Measurements from ENCODE around the gene SLC43A2. TPM values are rescaled to one million over a fixed set of nuclear protein-coding genes. Genes with fewer than 3 reads are reported as not detected.
A peak's percentile ranks its signal among the peaks of the same experiment; 100 is the strongest.
"Not testable (repeated sequence)": the region's sequence is repeated elsewhere in the genome, so short reads cannot be mapped to it uniquely, and the experiment has no call there.

SLC43A2 gene
- total RNA-seq: 9.2 TPM

- DNase-seq: peak; percentile 90
Measured at GRCh38 chr17:1627982-1628855, at the start of gene SLC43A2. SLC43A2 (minus strand) TSS chr17:1628834; CDS start chr17:1627874, 960 bp downstream.

- DNase-seq: no peak
Measured at GRCh38 chr17:1676401-1676800, 47.8 kb upstream of the SLC43A2 start.

- no peak for DNase-seq
Measured at GRCh38 chr17:1673041-1673785, 44.6 kb upstream of the SLC43A2 start.

DNA sequence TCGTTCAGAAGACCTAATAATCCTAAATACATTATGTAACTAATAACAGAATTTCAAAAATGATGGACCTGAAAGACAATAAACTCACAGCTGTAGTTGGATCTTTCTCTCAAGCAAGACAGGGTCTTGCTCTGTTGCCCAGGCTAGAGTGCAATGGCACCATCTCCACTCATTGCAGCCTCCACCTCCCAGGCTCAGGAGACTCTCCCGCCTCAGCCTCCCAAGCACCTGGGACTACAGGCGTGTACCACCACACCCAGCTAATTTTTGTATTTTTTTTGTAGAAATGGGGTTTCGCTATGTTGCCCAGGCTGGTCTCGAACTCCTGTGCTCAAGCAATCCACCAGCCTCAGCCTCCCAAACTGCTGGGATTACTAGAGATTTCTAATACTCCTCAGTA lies 35.3 kb upstream of the SLC43A2 start:
- DNase-seq: not testable (repeated sequence)

DNA sequence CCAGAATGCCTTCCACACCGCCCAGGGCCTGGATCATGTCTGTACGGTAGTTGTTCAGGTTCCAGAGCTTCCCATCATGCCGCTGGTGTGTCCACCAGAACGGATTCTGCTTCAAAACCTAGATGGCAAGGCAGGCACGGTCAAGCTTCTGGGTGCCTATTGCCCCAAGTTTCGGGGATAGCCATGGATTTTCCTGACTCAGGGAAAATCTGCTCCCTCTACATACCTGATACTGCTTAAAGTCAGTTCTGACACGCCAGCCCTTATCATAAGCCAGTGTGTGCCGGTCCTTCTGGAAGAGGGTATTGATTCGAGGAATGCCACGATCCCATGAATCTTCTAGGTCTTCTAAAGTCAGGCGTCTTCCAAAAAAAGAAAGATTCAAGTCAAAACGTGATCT lies 32.4 kb upstream of the SLC43A2 start:
- DNase-seq: no peak

GRCh38 chr17:1658100-1658499 lies 29.5 kb upstream of the SLC43A2 start:
- no peak for DNase-seq

- DNase-seq: no peak
Measured at GRCh38 chr17:1653735-1654134, 25.1 kb upstream of the SLC43A2 start.

DNA sequence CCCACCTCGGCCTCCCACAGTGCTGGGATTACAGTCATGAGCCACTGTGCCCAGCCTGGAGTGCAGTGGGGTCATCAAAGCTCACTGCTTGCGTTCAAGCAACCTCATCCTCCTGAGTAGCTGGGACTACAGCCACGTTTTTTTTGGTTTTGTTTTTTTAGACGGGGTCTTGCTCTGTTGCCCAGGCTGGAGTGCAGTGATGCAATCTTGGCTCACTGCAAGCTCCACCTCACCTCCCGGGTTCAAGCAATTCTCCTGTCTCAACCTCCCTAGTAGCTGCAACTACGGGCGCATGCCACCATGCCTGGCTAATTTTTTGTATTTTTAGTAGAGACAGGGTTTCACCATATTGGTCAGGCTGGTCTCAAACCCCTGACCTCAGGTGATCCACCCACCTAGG lies 24.2 kb upstream of the SLC43A2 start:
- DNase-seq: not testable (repeated sequence)

GRCh38 chr17:1651559-1651844 lies 22.9 kb upstream of the SLC43A2 start:
- DNase-seq: no peak

DNA sequence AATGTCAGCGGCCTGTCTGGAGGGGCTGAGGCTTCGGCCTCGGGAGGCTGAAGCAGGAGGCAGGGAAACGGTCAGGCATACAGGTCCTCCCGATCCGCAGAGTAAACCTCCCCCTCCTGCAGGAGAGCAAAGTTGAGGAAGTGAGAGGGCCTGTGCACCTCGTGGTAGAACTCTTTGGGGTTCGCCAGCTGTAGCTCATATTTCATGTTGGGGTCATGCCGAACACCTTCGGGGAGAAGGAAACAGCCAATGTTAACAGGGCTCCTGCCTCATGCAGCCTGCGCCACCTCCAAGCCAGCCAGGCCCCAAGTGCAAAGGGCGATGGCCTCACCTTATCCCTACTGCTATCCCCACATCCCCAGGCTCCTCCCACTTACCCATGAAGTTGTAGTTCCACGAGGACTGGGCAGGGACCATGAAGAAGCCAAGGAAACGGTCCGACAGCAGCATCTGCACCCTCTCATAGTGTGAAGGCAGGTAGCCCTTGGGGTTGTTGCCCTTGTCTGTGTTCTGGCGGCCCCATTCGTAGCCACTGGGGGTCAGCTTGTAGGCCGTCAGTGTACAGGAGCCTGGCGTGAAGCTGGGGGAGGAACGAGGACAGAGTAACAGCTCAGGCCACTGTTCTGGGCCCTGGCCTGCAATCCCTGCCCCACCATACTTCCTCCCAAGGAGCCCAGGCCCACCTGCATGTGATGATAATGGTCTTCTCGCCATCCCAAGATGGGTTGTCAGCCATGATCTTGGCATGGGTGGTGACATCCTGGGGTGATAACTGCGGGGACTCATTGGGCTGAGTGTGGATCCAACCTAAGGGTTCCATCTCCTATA lies 22.3 kb upstream of the SLC43A2 start:
- DNase-seq: no peak

DNA sequence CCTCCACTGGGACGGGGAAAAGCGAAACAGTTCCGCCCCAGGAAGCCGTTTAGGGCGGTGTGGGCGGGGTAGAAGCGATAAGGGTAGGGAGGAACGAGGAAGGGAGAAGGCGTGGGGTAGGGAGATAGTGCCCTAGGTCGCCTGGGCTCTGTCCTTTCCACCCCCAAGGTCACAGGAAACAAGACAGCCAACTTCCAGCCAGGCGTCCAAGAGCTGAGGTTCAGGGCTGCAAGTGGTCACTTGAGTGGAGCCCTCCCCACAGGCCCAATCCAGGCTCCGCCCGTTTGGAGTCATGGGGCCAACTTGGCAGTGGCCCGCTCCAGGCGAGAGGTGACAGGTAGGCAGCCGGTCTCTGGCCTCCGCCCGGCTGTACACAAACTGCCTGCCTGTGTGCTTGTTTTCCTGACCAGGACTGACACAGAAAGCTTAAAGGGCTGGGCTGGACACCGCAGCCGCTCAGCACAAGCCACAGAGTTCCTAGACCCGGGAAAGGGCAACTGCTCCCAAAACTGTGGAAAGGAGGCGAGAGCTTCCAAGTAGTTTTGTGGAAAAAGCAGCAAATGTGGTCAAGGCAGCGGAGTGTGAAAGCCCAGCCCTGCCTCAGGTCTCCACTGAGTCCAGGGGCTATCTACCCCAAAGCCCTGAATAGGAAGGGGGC lies 21.3 kb upstream of the SLC43A2 start, which contains the start of gene RILP:
Gene RILP (minus strand): TSS at position 23 of the 658 bp plus-strand sequence. CDS start 62 bp downstream, outside the sequence.
- peak; percentile 32 for DNase-seq

DNA sequence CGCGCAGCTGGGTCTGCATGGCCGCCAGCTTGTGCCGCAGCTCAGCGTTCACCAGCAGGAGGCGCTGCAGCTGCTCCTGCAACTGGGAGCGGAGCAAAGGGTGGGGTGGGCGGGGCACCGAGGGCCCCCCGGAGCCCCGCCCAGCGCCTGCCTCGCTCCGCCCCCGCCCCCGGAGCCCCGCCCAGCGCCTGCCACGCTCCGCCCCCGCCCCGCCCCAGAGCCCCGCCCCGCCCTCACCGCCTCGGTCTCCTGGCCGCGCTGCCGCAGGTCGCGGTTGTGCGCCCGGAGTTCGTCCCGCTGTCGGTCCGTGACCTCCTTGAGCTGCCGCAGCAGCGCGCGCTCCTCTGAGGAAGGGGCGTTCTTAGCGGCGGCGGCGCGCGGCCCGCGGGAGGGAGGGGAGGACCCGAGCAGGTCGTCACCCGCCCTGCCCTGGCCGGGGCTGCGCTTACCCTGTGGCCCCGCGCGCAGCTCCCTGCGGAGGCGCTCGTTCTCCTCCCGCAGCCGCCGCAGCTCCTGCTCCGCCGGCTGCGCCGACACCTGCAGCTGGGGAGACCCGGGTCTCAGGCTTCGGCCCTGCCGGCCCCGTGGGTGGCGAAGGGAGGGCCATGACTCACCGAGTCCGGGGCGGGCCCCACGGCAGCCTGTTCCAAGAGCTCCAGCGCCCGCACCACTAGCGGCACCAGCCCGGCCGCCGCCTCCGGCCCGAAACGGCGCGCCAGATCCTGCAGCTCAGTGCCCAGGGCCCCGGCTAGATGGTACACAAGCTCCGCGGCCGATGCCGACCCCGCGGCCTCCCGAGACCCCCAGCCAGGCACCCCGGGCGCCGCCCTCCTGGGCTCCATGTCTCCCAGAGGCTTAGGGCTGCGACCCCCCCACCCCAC lies 20.6 kb upstream of the SLC43A2 start:
- DNase-seq: peak; percentile 98

DNA sequence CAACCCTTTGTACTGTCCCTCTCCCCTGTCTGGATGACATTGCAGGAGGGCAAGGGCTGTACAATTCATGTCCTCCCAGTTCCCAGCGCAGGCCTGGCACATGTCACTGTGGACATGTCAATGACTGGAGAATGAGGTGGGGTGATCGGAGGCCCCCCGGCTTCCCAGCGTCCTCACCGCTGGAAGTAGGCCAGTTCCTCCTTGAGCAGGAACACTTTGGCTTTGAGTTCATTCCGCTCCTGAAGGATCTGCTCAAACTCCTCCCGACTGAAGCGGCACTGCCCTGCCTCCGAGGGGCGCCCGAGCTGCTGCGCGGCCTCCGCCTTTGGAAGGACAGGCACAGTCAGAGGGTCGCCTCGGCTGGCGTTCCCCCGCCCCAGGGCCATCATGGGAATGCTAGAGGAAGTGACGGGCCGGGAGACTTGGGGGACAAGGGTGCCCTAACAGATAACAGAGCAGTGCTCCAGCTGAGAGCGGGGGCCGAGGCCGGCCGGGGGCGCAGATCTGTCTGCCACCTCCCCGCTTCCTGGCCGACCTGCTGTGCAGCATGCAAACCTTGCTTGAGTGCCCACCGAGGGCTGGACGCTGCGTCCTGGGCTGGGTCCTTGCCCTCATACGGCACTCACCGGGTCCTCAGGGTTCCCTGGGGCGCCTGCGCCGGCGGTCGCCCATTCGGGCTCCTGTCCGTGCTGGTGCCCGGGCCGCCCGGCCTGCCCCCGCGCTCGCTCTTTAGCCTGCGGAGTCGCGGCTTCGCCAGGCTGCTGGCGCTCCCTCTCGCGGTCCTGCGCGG lies 19.7 kb upstream of the SLC43A2 start:
- peak; percentile 38 for DNase-seq

DNA sequence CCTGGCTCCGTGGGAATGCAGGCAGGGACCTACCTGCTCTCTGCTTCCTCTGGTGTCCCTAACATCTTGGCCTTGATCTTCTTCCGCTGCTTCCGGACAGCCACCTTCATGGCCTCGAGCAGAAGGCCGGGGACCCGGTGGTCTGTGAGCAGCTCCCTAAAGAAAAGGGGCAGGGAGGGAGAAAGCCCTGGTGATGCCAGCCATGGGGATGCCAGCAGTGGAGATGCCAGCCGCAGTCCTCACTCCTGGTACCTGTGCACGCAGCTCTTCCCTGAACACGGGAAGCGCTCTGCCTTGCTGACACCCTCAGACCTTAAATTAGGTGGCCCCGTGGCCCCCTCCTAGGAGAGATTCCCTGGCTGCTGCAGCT lies 19.2 kb upstream of the SLC43A2 start:
- no peak for DNase-seq

DNA sequence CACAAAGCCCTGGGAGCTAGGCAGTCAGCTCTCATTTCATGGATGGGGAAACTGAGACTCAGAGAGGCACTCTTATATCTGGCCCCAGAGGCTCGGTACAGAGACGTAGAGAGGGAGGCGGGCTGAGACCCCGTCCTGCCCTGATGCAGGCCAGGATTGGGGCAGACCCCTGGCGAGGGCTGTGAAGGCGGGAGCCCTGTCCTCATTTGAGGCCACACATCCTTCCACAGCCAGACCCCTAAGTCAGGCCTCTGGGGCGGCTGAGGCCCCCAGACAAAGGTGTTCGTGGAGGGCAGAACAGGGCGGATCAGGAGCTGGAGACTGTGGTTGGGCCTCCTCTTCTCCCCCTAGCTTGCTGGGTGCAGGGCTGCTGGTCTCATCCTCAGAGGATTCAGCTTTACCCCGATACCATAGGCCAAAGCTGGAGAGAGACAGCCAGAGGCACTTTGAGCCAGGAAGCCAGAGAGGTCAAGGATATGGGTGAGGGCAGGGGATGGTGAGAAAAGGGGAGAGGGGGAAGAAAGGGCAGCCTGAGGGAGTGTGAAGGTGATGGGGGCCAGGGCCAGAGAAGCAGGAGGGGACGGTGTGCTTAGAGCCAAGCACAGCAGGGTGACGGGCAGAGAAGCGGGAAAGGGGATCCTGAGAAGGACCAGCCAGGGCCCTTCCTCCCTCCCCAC lies 17.7 kb upstream of the SLC43A2 start:
- DNase-seq: no peak

DNA sequence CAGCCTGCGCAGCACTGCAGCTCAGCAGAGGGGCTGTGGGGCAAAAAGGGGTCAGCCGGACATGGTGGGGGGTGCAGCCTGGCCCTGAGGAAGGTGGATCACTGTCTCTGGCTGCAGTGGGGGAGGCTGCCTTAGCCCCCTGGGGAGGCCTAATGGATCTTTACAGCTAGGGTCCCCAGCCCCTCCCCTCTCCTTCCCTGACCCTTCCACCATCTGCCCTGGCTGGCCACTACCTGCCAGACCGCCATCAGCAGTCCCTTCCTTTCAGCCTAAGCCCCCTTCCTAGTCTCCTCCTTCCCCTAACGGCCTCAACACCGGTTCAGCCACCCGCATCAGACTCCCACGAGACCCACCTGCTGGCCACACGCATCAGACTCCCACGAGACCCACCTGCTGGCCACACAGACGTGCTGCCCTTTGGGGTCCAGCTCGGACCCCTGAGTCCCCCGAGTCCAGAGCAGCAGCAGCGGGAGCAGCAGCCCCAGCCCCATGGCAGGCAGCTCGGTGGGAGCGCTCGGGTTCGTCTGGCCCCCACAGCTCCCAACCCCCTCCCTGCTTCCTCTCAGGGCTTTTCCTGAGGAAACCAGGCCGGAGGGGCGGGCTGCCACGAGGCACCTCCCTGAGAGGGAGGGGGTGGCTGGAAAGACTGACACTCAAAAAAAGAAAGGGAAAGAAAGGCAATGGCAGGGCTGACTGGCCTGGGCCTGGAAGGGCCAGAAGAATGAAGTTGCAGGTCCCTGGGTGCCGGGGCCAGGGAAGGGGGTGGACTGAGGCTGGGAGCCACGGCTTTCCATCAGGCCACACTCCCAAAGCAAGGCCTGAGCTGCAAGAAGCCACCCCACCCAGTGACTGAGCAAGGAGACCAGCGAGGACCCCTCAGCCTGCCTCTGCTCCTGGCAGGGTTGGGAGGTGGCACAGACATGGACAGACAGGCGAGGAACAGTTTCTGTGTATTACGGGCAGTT lies 16.9 kb upstream of the SLC43A2 start, which contains the start of gene SCARF1:
Gene SCARF1 (minus strand): TSS at position 526 of the 965 bp plus-strand sequence. CDS start 35 bp downstream, at position 491.
- peak; percentile 32 for DNase-seq

- DNase-seq: no peak
Measured at GRCh38 chr17:1644493-1645206, 16.0 kb upstream of the SLC43A2 start.

Measured in tongue (tissue), 2 donors.